ENCODE data around the gene CTTN.

DNA sequence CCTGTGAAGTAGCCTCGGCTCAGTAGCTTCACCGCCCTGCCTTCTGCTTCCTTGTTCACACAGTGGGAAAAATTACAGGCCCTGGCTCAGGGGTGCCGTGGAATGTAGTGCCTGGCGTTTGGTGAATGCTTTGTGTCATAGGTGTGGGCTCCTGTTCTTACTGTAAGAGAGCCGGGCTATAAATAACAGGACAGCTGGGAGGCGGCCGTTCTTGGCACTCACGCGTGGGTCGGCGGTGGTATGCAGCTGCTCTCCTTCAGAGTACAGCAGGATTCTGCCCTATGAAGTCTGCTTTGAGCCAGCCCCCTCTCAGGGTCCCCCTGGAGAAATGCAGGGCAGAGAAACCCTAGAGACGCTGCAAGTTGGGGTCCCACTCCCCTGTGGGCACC is 84.2 kb downstream of the CTTN start:
- TF ChIP-seq, protein P1, sequence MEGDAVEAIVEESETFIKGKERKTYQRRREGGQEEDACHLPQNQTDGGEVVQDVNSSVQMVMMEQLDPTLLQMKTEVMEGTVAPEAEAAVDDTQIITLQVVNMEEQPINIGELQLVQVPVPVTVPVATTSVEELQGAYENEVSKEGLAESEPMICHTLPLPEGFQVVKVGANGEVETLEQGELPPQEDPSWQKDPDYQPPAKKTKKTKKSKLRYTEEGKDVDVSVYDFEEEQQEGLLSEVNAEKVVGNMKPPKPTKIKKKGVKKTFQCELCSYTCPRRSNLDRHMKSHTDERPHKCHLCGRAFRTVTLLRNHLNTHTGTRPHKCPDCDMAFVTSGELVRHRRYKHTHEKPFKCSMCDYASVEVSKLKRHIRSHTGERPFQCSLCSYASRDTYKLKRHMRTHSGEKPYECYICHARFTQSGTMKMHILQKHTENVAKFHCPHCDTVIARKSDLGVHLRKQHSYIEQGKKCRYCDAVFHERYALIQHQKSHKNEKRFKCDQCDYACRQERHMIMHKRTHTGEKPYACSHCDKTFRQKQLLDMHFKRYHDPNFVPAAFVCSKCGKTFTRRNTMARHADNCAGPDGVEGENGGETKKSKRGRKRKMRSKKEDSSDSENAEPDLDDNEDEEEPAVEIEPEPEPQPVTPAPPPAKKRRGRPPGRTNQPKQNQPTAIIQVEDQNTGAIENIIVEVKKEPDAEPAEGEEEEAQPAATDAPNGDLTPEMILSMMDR (IDR thresholded peaks at IDR 0.05): no peak
- no peak for TF ChIP-seq POLR2A (IDR thresholded peaks at IDR 0.05)

All from suprapubic skin (tissue), 3 donors.